ENCODE results near the gene TPRX1. TPM values are rescaled to one million over a fixed set of nuclear protein-coding genes. Genes with fewer than 3 reads are reported as not detected.
A peak's percentile ranks its signal among the peaks of the same experiment; 100 is the strongest.

The TPRX1 gene
- total and polyA plus RNA-seq, 9 of the 15 experiments (the other 6 are each of a cell fraction or from before 2014, with no cell fraction given) = not detected

- H3K79me2 ChIP-seq (ENCODE audit: control insufficient read depth, insufficient read depth, low read length) = no peaks in the 10 kb centered on the region
- H2AFZ ChIP-seq (ENCODE audit: low read depth, low read length) = no peak overlapping the region
- H3K9me3 ChIP-seq (replicated peaks; ENCODE audit: control insufficient read depth, insufficient read depth, low read depth, low read length) = no peaks in the 10 kb centered on the region
- 6% methylated on average over 6 of the region's 6 CpGs for WGBS (ENCODE audit: insufficient coverage, low coverage, missing lambda C conversion rate)
- BruUV-seq (replicated peaks) = no TSS peak
- intact Hi-C loops (cut with micrococcal nuclease) = no loop called here
- ATAC-seq = no peak
- H3K4me1 ChIP-seq (replicated peaks in 1 of 2; ENCODE audit: control insufficient read depth in 2 of 2, insufficient read depth in 2 of 2, low read length in 2 of 2) = peaks cover 0 to 3% of the 10 kb centered on the region in 2 experiments; a peak in 1 of 5 replicates
- no peak for DNase-seq (ENCODE audit: extremely low read depth in 1 of 4, low spot score in 3 of 4)
- POLR2A ChIA-PET = interaction anchor here (1.0 to 2.2 kb wide), 2 partner anchors 9 to 22 kb away, joined by 3 to 6 read pairs; no protein-coding TSS in a partner anchor
- no peak overlapping the region for H3K4me3 ChIP-seq
- no peaks in the 10 kb centered on the region for H3K36me3 ChIP-seq (ENCODE audit: control insufficient read depth, insufficient read depth, low read length)
- no peaks in the 10 kb centered on the region for H3K9me1 ChIP-seq (ENCODE audit: control insufficient read depth, insufficient read depth, low read length)
- FAIRE-seq = no peak
- in situ Hi-C loops (cut with MboI) = no loop called here
- no peak overlapping the region for H3K9ac ChIP-seq (ENCODE audit: insufficient read depth in 1 of 2, low read depth in 2 of 2, low read length in 2 of 2)
- no peaks in the 10 kb centered on the region for H4K20me1 ChIP-seq (replicated peaks; ENCODE audit: control insufficient read depth, insufficient read depth, low read length)
- H3K27ac ChIP-seq (ENCODE audit: extremely low read depth, low read depth, low read length) = no peak overlapping the region
- CTCF ChIA-PET (ENCODE audit: low intra/inter-chr PET ratio) = no interaction called here
- H3K27me3 ChIP-seq (ENCODE audit: control insufficient read depth in 2 of 2, insufficient read depth in 2 of 2, low read length in 2 of 2) = peaks cover 8 to 44% of the 10 kb centered on the region in 2 experiments
- no peak overlapping the region for H3K4me2 ChIP-seq (ENCODE audit: insufficient read depth, low read length)
- TF ChIP-seq ZNF699 (CRISPR knock-in tag; IDR thresholded peaks at IDR 0.05; ENCODE audit: insufficient replicate concordance) = no peak
- TF ChIP-seq BRCA1 (IDR thresholded peaks at IDR 0.05) = no peak
- no peak for TF ChIP-seq BRCA1 (CRISPR knock-in tag; IDR thresholded peaks at IDR 0.05)
- TF ChIP-seq ZSCAN32 (CRISPR knock-in tag; IDR thresholded peaks at IDR 0.05) = no peak
- TF ChIP-seq, protein P1, sequence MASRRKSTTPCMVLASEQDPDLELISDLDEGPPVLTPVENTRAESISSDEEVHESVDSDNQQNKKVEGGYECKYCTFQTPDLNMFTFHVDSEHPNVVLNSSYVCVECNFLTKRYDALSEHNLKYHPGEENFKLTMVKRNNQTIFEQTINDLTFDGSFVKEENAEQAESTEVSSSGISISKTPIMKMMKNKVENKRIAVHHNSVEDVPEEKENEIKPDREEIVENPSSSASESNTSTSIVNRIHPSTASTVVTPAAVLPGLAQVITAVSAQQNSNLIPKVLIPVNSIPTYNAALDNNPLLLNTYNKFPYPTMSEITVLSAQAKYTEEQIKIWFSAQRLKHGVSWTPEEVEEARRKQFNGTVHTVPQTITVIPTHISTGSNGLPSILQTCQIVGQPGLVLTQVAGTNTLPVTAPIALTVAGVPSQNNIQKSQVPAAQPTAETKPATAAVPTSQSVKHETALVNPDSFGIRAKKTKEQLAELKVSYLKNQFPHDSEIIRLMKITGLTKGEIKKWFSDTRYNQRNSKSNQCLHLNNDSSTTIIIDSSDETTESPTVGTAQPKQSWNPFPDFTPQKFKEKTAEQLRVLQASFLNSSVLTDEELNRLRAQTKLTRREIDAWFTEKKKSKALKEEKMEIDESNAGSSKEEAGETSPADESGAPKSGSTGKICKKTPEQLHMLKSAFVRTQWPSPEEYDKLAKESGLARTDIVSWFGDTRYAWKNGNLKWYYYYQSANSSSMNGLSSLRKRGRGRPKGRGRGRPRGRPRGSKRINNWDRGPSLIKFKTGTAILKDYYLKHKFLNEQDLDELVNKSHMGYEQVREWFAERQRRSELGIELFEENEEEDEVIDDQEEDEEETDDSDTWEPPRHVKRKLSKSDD (conservative IDR thresholded peaks at IDR 0.05; ENCODE audit: low read length) = no peak
- TF ChIP-seq YY1 (IDR thresholded peaks at IDR 0.05; ENCODE audit: borderline replicate concordance in 1 of 3, control insufficient read depth in 1 of 3, extremely low read depth in 1 of 3, insufficient read depth in 3 of 3, insufficient read length in 1 of 3, insufficient replicate concordance in 2 of 3, low read depth in 1 of 3, low read length in 2 of 3) = peak in 1 of 3 experiments; percentile 77
- no peak for TF ChIP-seq BRF2 (IDR thresholded peaks at IDR 0.05; ENCODE audit: borderline replicate concordance, insufficient read depth, insufficient read length)
- no peak for TF ChIP-seq ZFX (CRISPR knock-in tag; IDR thresholded peaks at IDR 0.05)
- TF ChIP-seq TFAM (CRISPR knock-in tag; conservative IDR thresholded peaks at IDR 0.05) = no peak
- TF ChIP-seq ZNF518B (CRISPR knock-in tag; IDR thresholded peaks at IDR 0.05) = no peak
Observed at GRCh38 chr19:47826800-47827199, 22.4 kb upstream of the TPRX1 start.
